Measurements from ENCODE around the gene OBSCN.

The OBSCN gene

GRCh38 chr1:228356897-228357680 lies 149.2 kb downstream of the OBSCN start:
- ChIA-PET POLR2A (no interaction called here), CTCF (no interaction called here)
- TF ChIP-seq, protein P1, sequence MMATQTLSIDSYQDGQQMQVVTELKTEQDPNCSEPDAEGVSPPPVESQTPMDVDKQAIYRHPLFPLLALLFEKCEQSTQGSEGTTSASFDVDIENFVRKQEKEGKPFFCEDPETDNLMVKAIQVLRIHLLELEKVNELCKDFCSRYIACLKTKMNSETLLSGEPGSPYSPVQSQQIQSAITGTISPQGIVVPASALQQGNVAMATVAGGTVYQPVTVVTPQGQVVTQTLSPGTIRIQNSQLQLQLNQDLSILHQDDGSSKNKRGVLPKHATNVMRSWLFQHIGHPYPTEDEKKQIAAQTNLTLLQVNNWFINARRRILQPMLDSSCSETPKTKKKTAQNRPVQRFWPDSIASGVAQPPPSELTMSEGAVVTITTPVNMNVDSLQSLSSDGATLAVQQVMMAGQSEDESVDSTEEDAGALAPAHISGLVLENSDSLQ (IDR thresholded peaks at IDR 0.05): no peak
- TF ChIP-seq FOXA1 (IDR thresholded peaks at IDR 0.05) (no peak), CTBP1 (IDR thresholded peaks at IDR 0.05; ENCODE audit: borderline replicate concordance) (no peak), FOXK2 (IDR thresholded peaks at IDR 0.05) (no peak), ARNT (IDR thresholded peaks at IDR 0.05) (no peak)
- DNase-seq (ENCODE audit: extremely low spot score): no peak

DNA sequence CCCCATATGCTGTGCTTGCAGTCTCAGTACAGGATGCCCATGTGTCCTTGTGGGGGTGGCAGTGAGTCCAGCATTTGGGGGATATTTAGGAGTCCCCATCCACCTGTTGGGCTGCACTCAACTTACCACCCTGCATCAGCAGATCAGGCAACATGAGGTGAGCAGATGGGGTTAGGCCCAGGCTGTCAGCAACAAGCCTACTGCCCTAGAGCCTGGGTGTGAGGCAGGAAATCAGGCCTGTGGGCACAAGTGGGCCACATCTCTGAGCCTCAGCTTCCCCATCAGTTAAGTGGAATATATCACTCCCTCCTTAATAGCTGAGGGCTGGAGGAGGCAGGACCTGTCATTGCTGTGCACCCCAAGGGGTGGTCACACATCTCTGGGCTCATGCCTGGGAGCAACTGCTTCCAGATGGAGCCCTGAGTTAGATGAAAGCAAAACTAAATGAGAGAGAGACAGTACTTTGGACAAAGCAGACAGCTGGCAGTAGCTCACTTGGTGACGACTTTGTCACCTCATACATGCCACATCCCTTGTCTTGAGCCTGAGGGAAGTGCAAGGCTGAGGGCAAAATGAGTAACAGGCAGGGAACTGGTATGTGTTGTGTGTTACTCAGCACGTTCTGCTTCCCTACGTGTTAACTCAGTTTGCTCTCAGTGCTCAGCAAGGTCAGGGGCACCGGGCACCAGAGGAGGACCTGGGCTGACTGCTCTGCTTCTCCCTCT lies 150.4 kb downstream of the OBSCN start:
- POLR2A ChIA-PET: no interaction called here
- TF ChIP-seq SP1 (IDR thresholded peaks at IDR 0.05) (no peak), CTBP1 (IDR thresholded peaks at IDR 0.05; ENCODE audit: borderline replicate concordance) (no peak), BHLHE40 (IDR thresholded peaks at IDR 0.05; ENCODE audit: borderline replicate concordance) (no peak), FOXK2 (IDR thresholded peaks at IDR 0.05) (no peak), ELF4 (IDR thresholded peaks at IDR 0.05) (no peak)
- DNase-seq (ENCODE audit: extremely low spot score): no peak
- CTCF ChIA-PET: no interaction called here

DNA sequence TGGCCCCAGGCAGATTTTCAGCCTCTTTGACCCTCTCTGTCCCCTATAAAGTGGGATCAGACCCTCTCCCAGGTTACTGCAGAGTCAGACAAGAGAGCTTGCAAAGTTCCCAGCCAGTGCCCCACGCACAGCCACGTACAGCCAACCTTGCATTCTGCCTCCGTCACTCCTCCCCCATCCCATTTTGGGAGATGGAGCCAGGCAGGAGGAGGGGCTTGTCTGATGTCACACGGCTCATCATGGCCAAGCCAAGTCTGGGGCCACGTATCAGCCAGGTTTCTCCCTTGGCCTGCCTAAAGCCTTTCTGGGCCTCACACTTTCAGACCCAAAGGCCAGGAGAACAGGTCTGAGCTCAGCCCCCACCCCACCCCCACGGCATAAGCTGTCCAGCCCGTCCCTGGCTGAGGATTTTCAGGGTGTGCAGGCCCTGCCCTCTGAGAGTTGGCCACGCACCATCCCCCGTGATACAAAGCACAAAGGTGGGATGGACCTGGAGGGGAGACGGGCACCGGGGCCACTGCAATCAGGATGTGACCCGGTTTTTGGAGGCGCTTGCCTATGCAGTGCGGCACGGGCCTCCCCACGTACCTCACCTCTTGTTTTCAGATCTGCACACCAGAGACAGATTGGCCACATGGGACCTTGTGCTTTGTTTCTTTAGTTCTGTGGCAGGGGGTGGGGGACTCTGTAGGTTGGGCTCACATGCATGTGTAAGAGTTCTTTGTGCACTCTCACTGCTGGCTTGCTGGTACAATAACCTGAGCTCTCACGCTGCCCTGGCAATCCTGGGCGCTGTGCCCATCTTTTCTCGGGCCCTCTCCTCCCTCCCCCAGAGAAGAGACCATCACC lies 151.1 kb downstream of the OBSCN start:
- no peak for DNase-seq (ENCODE audit: extremely low spot score)
- ChIA-PET POLR2A (no interaction called here), CTCF (no interaction called here)
- TF ChIP-seq, protein P1 (IDR thresholded peaks at IDR 0.05): no peak
- TF ChIP-seq ARNT (IDR thresholded peaks at IDR 0.05) (no peak), TARDBP (IDR thresholded peaks at IDR 0.05) (no peak)

DNA sequence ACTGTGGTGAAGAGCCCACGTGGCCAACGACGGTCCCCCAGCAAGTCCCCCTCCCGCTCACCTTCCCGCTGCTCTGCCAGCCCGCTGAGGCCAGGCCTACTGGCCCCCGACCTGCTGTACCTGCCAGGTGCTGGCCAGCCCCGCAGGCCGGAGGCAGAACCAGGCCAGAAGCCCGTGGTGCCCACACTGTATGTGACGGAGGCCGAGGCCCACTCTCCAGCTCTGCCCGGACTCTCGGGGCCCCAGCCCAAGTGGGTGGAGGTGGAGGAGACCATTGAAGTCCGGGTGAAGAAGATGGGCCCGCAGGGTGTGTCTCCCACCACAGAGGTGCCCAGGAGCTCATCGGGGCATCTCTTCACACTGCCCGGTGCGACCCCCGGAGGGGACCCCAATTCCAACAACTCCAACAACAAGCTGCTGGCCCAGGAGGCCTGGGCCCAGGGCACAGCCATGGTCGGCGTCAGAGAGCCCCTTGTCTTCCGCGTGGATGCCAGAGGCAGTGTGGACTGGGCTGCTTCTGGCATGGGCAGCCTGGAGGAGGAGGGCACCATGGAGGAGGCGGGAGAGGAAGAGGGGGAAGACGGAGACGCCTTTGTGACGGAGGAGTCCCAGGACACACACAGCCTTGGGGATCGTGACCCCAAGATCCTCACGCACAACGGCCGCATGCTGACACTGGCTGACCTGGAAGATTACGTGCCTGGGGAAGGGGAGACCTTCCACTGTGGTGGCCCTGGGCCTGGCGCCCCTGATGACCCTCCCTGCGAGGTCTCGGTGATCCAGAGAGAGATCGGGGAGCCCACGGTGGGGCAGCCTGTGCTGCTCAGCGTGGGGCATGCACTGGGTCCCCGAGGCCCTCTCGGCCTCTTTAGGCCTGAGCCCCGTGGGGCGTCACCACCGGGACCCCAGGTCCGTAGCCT lies 152.0 kb downstream of the OBSCN start:
- no peak for TF ChIP-seq ZNF384 (IDR thresholded peaks at IDR 0.05)
- TF ChIP-seq HDGF (IDR thresholded peaks at IDR 0.05; ENCODE audit: borderline replicate concordance): no peak
- no peak for TF ChIP-seq LEF1 (IDR thresholded peaks at IDR 0.05; ENCODE audit: borderline replicate concordance)
- no peak for TF ChIP-seq ELF4 (IDR thresholded peaks at IDR 0.05)
- TF ChIP-seq FOXA1 (IDR thresholded peaks at IDR 0.05): no peak
- no peak for TF ChIP-seq NFRKB (IDR thresholded peaks at IDR 0.05)
- no peak for TF ChIP-seq CTBP1 (IDR thresholded peaks at IDR 0.05; ENCODE audit: borderline replicate concordance)
- TF ChIP-seq, protein P1 (IDR thresholded peaks at IDR 0.05): no peak
- no peak for TF ChIP-seq ARNT (IDR thresholded peaks at IDR 0.05)
- TF ChIP-seq BHLHE40 (IDR thresholded peaks at IDR 0.05; ENCODE audit: borderline replicate concordance): no peak
- TF ChIP-seq SUZ12 (IDR thresholded peaks at IDR 0.05): no peak
- TF ChIP-seq FOXK2 (IDR thresholded peaks at IDR 0.05): no peak
- no peak for TF ChIP-seq SP1 (IDR thresholded peaks at IDR 0.05)
- TF ChIP-seq TARDBP (IDR thresholded peaks at IDR 0.05): no peak
- TF ChIP-seq FOXM1 (IDR thresholded peaks at IDR 0.05; ENCODE audit: borderline replicate concordance): no peak
- no peak for TF ChIP-seq L3MBTL2 (conservative IDR thresholded peaks at IDR 0.05)
- ChIA-PET CTCF (no interaction called here), POLR2A (no interaction called here)
- no peak for DNase-seq (ENCODE audit: extremely low spot score)

GRCh38 chr1:228360533-228361313 lies 152.9 kb downstream of the OBSCN start:
- ChIA-PET CTCF (interaction anchor here (0.8 kb wide), 1 partner anchor 18 kb away, joined by 3 read pairs; no protein-coding TSS in a partner anchor), POLR2A (no interaction called here)
- TF ChIP-seq FOXK2 (IDR thresholded peaks at IDR 0.05) (no peak), NFRKB (IDR thresholded peaks at IDR 0.05) (no peak), HDGF (IDR thresholded peaks at IDR 0.05; ENCODE audit: borderline replicate concordance) (no peak), ARNT (IDR thresholded peaks at IDR 0.05) (no peak), TARDBP (IDR thresholded peaks at IDR 0.05) (no peak), ELF4 (IDR thresholded peaks at IDR 0.05) (no peak), BHLHE40 (IDR thresholded peaks at IDR 0.05; ENCODE audit: borderline replicate concordance) (no peak)
- TF ChIP-seq, protein P1 (IDR thresholded peaks at IDR 0.05): no peak
- DNase-seq (ENCODE audit: extremely low spot score): no peak

Data from HEK293T (cell line).